GM08714 (cell line): ENCODE data around the gene A1CF.
"Not testable (repeated sequence)": the region's sequence is repeated elsewhere in the genome, so short reads cannot be mapped to it uniquely, and the experiment has no call there.

ENCODE experiments used
- H3K4me3 ChIP-seq: fragments of 200-500 bp; sonication (Bioruptor generic); 2 replicates; pipeline ENCODE4 v1.5.1; 2014; ENCODE audit warnings: mild to moderate bottlenecking, low read length, inconsistent platforms
- ZNF274 ChIP-seq: IDR thresholded peaks from 2 replicates; pipeline ENCODE4 v1.6.1; 2012; ENCODE audit warnings: mild to moderate bottlenecking, low read depth, low read length

A1CF gene

GRCh38 chr10:50885097-50885859 lies at the start of gene A1CF:
TSS of gene A1CF (minus strand) at chr10:50885627. CDS start at chr10:50859940, 25,687 bp downstream.
- no peak for TF ChIP-seq ZNF274
- no peak within 1 kb of the TSS for H3K4me3 ChIP-seq

- H3K4me3 ChIP-seq: no peak overlapping the region
- TF ChIP-seq ZNF274: no peak
Observed at GRCh38 chr10:50931948-50932431, 46.6 kb upstream of the A1CF start.

GRCh38 chr10:50929670-50930069 lies 44.2 kb upstream of the A1CF start:
- no peak for TF ChIP-seq ZNF274

GRCh38 chr10:50928190-50928552 lies 42.7 kb upstream of the A1CF start:
- TF ChIP-seq ZNF274: no peak
- H3K4me3 ChIP-seq: no peak overlapping the region

More at GRCh38 chr10:50929670-50930069, 44.2 kb upstream of the A1CF start:
- no peak overlapping the region for H3K4me3 ChIP-seq

- TF ChIP-seq ZNF274: no peak
- no peak overlapping the region for H3K4me3 ChIP-seq
Observed at GRCh38 chr10:50927522-50928189, 42.2 kb upstream of the A1CF start.

GRCh38 chr10:50923471-50923870 lies 38.0 kb upstream of the A1CF start:
- not testable (repeated sequence) for H3K4me3 ChIP-seq

- no peak for TF ChIP-seq ZNF274
- no peak overlapping the region for H3K4me3 ChIP-seq
Observed at GRCh38 chr10:50919010-50919409, 33.6 kb upstream of the A1CF start.

GRCh38 chr10:50918529-50918928 lies 33.1 kb upstream of the A1CF start:
- no peak for TF ChIP-seq ZNF274
- H3K4me3 ChIP-seq: no peak overlapping the region

- H3K4me3 ChIP-seq: no peak overlapping the region
- TF ChIP-seq ZNF274: no peak
Observed at GRCh38 chr10:50917486-50917885, 32.1 kb upstream of the A1CF start.

GRCh38 chr10:50909334-50910014 lies 24.0 kb upstream of the A1CF start:
- no peak overlapping the region for H3K4me3 ChIP-seq
- TF ChIP-seq ZNF274: no peak

- TF ChIP-seq ZNF274: no peak
- H3K4me3 ChIP-seq: no peak overlapping the region
Observed at GRCh38 chr10:50908366-50908765, 22.9 kb upstream of the A1CF start.

GRCh38 chr10:50905797-50906196 lies 20.4 kb upstream of the A1CF start:
- not testable (repeated sequence) for H3K4me3 ChIP-seq

GRCh38 chr10:50896721-50897120 lies 11.3 kb upstream of the A1CF start:
- H3K4me3 ChIP-seq: no peak overlapping the region
- no peak for TF ChIP-seq ZNF274

GRCh38 chr10:50894312-50894711 lies 8.9 kb upstream of the A1CF start:
- TF ChIP-seq ZNF274: no peak
- H3K4me3 ChIP-seq: no peak overlapping the region

GRCh38 chr10:50892467-50892866 lies 7.0 kb upstream of the A1CF start:
- no peak overlapping the region for H3K4me3 ChIP-seq
- TF ChIP-seq ZNF274: no peak
